Fibroblast of lung (primary cell): ENCODE results near the gene ANKLE2. TPM values are rescaled to one million over a fixed set of nuclear protein-coding genes. Genes with fewer than 3 reads are reported as not detected.

Experiments
- DNase-seq, 2 donors: peaks; one replicate each; pipeline versions ENCODE4 v3.0.0 to v3.0.0-alpha.2; 2010; ENCODE audit warnings: low read depth in 2 of 2
- H2AFZ ChIP-seq: 2 replicates; pipeline ENCODE4 v1.5.1; 2012; ENCODE audit warnings: low read length, control low read depth, inconsistent platforms
- H3K27ac ChIP-seq: 2 replicates; pipeline ENCODE4 v1.5.1; 2011; ENCODE audit warnings: low read length, control low read depth; ENCODE audit not compliant: insufficient read depth
- H3K27me3 ChIP-seq: 2 replicates; pipeline ENCODE4 v1.5.1; 2011; ENCODE audit warnings: mild to moderate bottlenecking, low read length; ENCODE audit not compliant: control insufficient read depth, insufficient read depth
- H3K36me3 ChIP-seq: 2 replicates; pipeline ENCODE4 v1.5.1; 2011; ENCODE audit warnings: low read length; ENCODE audit not compliant: control insufficient read depth, insufficient read depth
- H3K4me1 ChIP-seq: 2 replicates; pipeline ENCODE4 v1.5.1; 2011; ENCODE audit warnings: low read length; ENCODE audit not compliant: control insufficient read depth, insufficient read depth; ENCODE audit errors: extremely low read depth
- H3K4me2 ChIP-seq: 2 replicates; pipeline ENCODE4 v1.5.1; 2011; ENCODE audit warnings: low read length, control low read depth; ENCODE audit not compliant: insufficient read depth; ENCODE audit errors: extremely low read depth
- H3K4me3 ChIP-seq, 4 experiments: fragments of 200-600 bp in 1 of 4; sonication (generic) in 1 of 4; replicated peaks in 1 of 4; 2 replicates each; pipeline ENCODE4 v1.5.1; 2011 to 2016; ENCODE audit warnings: low read length in 4 of 4, low read depth in 3 of 4, mild to moderate bottlenecking in 3 of 4, control low read depth in 2 of 4, inconsistent platforms in 1 of 4, mixed read lengths in 1 of 4; ENCODE audit not compliant: insufficient read depth in 1 of 4; ENCODE audit errors: control extremely low read depth in 1 of 4
- H3K79me2 ChIP-seq: 2 replicates; pipeline ENCODE4 v1.5.1; 2012; ENCODE audit warnings: mild to moderate bottlenecking, low read length, inconsistent platforms; ENCODE audit not compliant: control insufficient read depth, insufficient read depth
- H3K9ac ChIP-seq: 2 replicates; pipeline ENCODE4 v1.5.1; 2011; ENCODE audit warnings: mild to moderate bottlenecking, low read length, control low read depth; ENCODE audit not compliant: insufficient read depth
- H3K9me3 ChIP-seq: 2 replicates; pipeline ENCODE4 v1.5.1; 2012; ENCODE audit warnings: low read depth, low read length; ENCODE audit not compliant: control insufficient read depth, insufficient read depth
- H4K20me1 ChIP-seq: 2 replicates; pipeline ENCODE4 v1.5.1; 2011; ENCODE audit warnings: low read length; ENCODE audit not compliant: control insufficient read depth, insufficient read depth; ENCODE audit errors: extremely low read depth
- EZH2 ChIP-seq: IDR thresholded peaks from 2 replicates; pipeline ENCODE4 v1.5.1; 2012; ENCODE audit warnings: low read length, control low read depth, mild to moderate bottlenecking; ENCODE audit errors: missing control alignments
- polyA plus RNA-seq, 2 donors: library from polyadenylated mRNA; depleted of rRNA in 1 of 2; stranded (reverse) in 1 of 2; unstranded in 1 of 2; fragments of >200 nt; gene quantifications; 2 replicates each; pipeline ENCODE4 v1.2.1, GENCODE V29; 2011 to 2012; ENCODE audit warnings: missing spikeins in 1 of 2
- total RNA-seq: library from RNA; depleted of rRNA; stranded (reverse); fragments of >200 nt; gene quantifications from 2 replicates; pipeline ENCODE4 v1.2.1, GENCODE V29; 2014
- TF ChIP-seq, protein P1 (sequence below), 2 donors: IDR thresholded peaks in 1 of 2; conservative IDR thresholded peaks in 1 of 2; 1 replicate in 1 of 2; 2 replicates in 1 of 2; pipeline ENCODE4 v1.5.1; 2011 to 2012; ENCODE audit warnings: low read length in 2 of 2, control low read depth in 1 of 2, inconsistent platforms in 1 of 2, low read depth in 1 of 2, mild to moderate bottlenecking in 1 of 2

Gene ANKLE2
- total and polyA plus RNA-seq, 2 donors (not counting 1 experiment from before 2014, with no cell fraction given) = 55.8 to 55.9 TPM

- H3K27ac ChIP-seq = no peak overlapping the region
- no peaks in the 10 kb centered on the region for H3K9me3 ChIP-seq
- peak in 1 of 2 donors; percentile 48 for DNase-seq
- peaks cover 48% of the 10 kb centered on the region for H3K36me3 ChIP-seq
- no peaks in the 10 kb centered on the region for H3K4me1 ChIP-seq
- no peak overlapping the region for H3K4me3 ChIP-seq
- H3K4me2 ChIP-seq = no peak overlapping the region
- H3K27me3 ChIP-seq = no peaks in the 10 kb centered on the region
- no peak overlapping the region for H2AFZ ChIP-seq
- TF ChIP-seq, protein P1, sequence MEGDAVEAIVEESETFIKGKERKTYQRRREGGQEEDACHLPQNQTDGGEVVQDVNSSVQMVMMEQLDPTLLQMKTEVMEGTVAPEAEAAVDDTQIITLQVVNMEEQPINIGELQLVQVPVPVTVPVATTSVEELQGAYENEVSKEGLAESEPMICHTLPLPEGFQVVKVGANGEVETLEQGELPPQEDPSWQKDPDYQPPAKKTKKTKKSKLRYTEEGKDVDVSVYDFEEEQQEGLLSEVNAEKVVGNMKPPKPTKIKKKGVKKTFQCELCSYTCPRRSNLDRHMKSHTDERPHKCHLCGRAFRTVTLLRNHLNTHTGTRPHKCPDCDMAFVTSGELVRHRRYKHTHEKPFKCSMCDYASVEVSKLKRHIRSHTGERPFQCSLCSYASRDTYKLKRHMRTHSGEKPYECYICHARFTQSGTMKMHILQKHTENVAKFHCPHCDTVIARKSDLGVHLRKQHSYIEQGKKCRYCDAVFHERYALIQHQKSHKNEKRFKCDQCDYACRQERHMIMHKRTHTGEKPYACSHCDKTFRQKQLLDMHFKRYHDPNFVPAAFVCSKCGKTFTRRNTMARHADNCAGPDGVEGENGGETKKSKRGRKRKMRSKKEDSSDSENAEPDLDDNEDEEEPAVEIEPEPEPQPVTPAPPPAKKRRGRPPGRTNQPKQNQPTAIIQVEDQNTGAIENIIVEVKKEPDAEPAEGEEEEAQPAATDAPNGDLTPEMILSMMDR (conservative IDR thresholded peaks at IDR 0.05 in 1 of 2, IDR thresholded peaks at IDR 0.05 in 1 of 2; ENCODE audit: low read depth in 1 of 2, low read length in 2 of 2) = no peak
- TF ChIP-seq EZH2 = no peak
- H3K9ac ChIP-seq = no peak overlapping the region
- peaks cover 13% of the 10 kb centered on the region for H3K79me2 ChIP-seq
- no peaks in the 10 kb centered on the region for H4K20me1 ChIP-seq
These were observed 38.4 kb downstream of the ANKLE2 start for GRCh38 chr12:132723015-132723763.

DNA sequence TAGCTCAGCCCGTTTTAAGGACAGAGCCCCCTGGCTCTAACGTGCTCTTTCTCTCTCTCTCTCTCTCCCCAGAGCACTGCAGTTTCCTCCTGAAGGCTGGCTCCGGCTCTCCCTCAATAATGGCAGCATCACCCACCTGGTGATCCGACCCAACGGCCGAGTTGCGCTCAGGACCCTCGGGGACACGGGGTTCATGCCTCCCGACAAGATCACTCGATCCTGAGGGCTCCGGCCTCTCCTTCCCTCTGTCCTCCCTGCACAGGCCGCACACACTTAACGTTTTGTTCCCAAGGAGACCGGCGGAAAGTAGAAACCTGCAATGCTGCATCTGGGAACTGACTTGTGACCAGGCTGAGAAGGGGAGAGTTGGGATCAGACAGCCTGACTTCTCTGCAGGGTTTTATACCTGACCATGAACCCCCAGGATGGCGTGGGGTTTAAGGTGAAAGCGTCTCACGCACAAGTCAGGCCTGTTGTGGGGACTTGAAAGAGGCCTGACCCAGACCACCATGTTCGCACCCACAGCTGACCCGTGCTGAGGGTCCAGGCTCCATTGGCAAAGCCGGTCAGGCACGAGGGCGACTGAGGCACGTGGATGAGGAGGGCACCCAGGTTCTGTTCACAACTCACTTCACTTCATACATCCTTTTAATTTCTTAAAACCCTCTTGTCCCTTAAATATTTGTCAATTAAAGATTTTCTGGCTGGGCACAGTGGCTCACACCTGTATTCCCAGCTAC is 40.9 kb downstream of the ANKLE2 start:
- Histone ChIP-seq H3K4me2 (no peak overlapping the region), H3K4me1 (no peaks in the 10 kb centered on the region), H4K20me1 (no peaks in the 10 kb centered on the region), H3K36me3 (peaks cover 31% of the 10 kb centered on the region), H3K27ac (no peak overlapping the region), H3K27me3 (no peaks in the 10 kb centered on the region), H3K9me3 (no peaks in the 10 kb centered on the region), H3K79me2 (peaks cover 8% of the 10 kb centered on the region), H3K9ac (no peak overlapping the region), H3K4me3 (no peak overlapping the region), H2AFZ (no peak overlapping the region)
- no peak for DNase-seq
- TF ChIP-seq, protein P1 (conservative IDR thresholded peaks at IDR 0.05 in 1 of 2, IDR thresholded peaks at IDR 0.05 in 1 of 2; ENCODE audit: low read depth in 1 of 2, low read length in 2 of 2) = no peak
- no peak for TF ChIP-seq EZH2

- Histone ChIP-seq H2AFZ (no peak overlapping the region), H4K20me1 (no peaks in the 10 kb centered on the region), H3K4me2 (no peak overlapping the region), H3K79me2 (peaks cover 8% of the 10 kb centered on the region), H3K27me3 (no peaks in the 10 kb centered on the region), H3K4me3 (no peak overlapping the region), H3K9me3 (no peaks in the 10 kb centered on the region), H3K36me3 (peaks cover 26% of the 10 kb centered on the region), H3K9ac (no peak overlapping the region), H3K27ac (no peak overlapping the region), H3K4me1 (no peaks in the 10 kb centered on the region)
- no peak for DNase-seq
- TF ChIP-seq EZH2 = no peak
- TF ChIP-seq, protein P1 (conservative IDR thresholded peaks at IDR 0.05 in 1 of 2, IDR thresholded peaks at IDR 0.05 in 1 of 2; ENCODE audit: low read depth in 1 of 2, low read length in 2 of 2) = no peak
These were observed 41.7 kb downstream of the ANKLE2 start for GRCh38 chr12:132719954-132720324.
